GM21619 (cell line): ENCODE measurements around the gene FLACC1.
"Not testable (repeated sequence)": the region's sequence is repeated elsewhere in the genome, so short reads cannot be mapped to it uniquely, and the experiment has no call there.

Experiments
- ATAC-seq: cut with Tn5 transposase; IDR thresholded peaks from one replicate; pipeline ENCODE4 v1.9.1; 2021; ENCODE audit not compliant: unreplicated experiment

The FLACC1 gene

GRCh38 chr2:201256082-201256481 is 101.1 kb downstream of the FLACC1 start:
- ATAC-seq: no peak

GRCh38 chr2:201255408-201256033 is 101.6 kb downstream of the FLACC1 start:
- ATAC-seq: no peak

GRCh38 chr2:201254081-201254730 is 102.9 kb downstream of the FLACC1 start:
- no peak for ATAC-seq

- ATAC-seq: no peak
These were observed 106.4 kb downstream of the FLACC1 start for GRCh38 chr2:201250741-201251140.

GRCh38 chr2:201249889-201250288 is 107.3 kb downstream of the FLACC1 start:
- ATAC-seq: no peak

- ATAC-seq: peak; percentile 43
These were observed 108.8 kb downstream of the FLACC1 start for GRCh38 chr2:201248288-201248844.

- ATAC-seq: no peak
These were observed 110.9 kb downstream of the FLACC1 start for GRCh38 chr2:201246280-201246679.

- no peak for ATAC-seq
These were observed 112.3 kb downstream of the FLACC1 start for GRCh38 chr2:201244829-201245228.

- no peak for ATAC-seq
These were observed 114.4 kb downstream of the FLACC1 start for GRCh38 chr2:201242571-201243277.

GRCh38 chr2:201239167-201239935 is 117.8 kb downstream of the FLACC1 start:
- not testable (repeated sequence) for ATAC-seq
